GM12874 (cell line): ENCODE measurements around the gene OLFM3.

Experiments used
- CTCF ChIP-seq: IDR thresholded peaks from 2 replicates; pipeline ENCODE4 v1.5.1; 2011; ENCODE audit warnings: low read depth, mild to moderate bottlenecking, control low read depth, low read length, moderate library complexity; ENCODE audit not compliant: insufficient read depth

The OLFM3 gene

DNA sequence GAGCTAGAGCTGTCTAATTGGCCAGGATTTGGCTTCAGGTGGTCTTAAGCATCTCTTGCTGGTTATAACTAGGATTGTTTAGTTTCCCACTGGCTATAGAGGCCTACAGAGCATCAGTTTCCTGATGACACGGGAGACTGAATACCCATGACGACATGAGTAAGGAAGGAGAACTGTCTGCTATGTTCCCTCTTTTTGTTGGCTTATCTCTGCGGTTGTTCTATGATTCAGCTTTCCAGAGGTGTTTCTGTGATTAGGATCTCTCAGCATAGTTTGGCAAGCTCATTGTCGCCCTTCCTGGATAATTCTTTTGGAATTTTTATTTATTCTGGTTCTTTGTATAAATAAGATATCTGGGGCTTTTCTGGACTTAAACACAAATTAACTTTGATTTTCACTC, 163.4 kb downstream of the OLFM3 start:
- TF ChIP-seq CTCF: no peak

GRCh38 chr1:101826416-101826815, 170.3 kb downstream of the OLFM3 start:
- no peak for TF ChIP-seq CTCF

- TF ChIP-seq CTCF: peak; percentile 8; the same call in 1 of the 2 replicates
Measured at GRCh38 chr1:101820071-101820470, 176.7 kb downstream of the OLFM3 start.

DNA sequence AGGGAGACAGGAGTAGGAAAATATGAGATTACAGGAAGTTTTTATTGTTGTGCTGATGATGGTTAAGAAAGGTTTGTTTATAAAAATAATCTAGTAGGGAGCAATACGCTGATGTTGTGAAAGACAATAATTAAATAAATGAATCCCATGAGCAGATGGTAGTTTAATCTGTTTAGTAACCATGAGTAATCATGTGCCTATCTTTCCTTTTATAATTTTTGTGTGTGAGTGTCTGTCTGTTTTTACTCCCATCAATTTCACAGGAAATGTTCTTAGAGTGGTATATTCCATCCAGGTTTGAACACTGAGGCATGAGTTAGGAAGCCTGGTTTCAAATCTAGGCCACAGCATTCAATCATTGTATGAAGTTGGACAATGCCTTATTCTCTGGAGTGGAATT, 180.5 kb downstream of the OLFM3 start:
- no peak for TF ChIP-seq CTCF

- no peak for TF ChIP-seq CTCF
Measured at GRCh38 chr1:101798417-101798816, 198.3 kb downstream of the OLFM3 start.

DNA sequence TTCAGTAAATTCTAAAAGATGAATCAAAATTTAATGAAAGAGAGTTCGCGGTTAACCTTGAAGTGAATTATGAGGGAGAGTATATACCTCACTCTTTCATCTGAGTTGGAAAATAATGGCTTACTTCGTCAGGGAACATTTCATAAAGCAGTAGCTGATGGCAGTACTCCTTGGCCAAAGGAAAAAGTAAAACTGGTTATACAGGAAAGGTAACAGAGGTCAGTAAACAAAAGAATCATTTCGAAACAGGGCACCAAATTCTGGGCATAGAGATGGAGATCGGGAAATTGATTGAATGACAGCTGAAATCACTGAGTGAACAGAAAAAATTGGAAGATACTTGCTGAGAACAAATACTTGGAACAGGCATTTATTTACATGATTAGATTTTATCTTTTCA, 199.0 kb downstream of the OLFM3 start:
- no peak for TF ChIP-seq CTCF

- no peak for TF ChIP-seq CTCF
Measured at GRCh38 chr1:101781201-101781831, 215.4 kb downstream of the OLFM3 start.
